Hypothalamus (tissue), 51 donors: ENCODE measurements around the gene SUCLG2.

Source experiments
- DNase-seq, 51 donors: peaks; one replicate each; lab custom pipeline; 2025; lab: John Stamatoyannopoulos, UW

Gene SUCLG2, protein sequence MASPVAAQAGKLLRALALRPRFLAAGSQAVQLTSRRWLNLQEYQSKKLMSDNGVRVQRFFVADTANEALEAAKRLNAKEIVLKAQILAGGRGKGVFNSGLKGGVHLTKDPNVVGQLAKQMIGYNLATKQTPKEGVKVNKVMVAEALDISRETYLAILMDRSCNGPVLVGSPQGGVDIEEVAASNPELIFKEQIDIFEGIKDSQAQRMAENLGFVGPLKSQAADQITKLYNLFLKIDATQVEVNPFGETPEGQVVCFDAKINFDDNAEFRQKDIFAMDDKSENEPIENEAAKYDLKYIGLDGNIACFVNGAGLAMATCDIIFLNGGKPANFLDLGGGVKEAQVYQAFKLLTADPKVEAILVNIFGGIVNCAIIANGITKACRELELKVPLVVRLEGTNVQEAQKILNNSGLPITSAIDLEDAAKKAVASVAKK

DNA sequence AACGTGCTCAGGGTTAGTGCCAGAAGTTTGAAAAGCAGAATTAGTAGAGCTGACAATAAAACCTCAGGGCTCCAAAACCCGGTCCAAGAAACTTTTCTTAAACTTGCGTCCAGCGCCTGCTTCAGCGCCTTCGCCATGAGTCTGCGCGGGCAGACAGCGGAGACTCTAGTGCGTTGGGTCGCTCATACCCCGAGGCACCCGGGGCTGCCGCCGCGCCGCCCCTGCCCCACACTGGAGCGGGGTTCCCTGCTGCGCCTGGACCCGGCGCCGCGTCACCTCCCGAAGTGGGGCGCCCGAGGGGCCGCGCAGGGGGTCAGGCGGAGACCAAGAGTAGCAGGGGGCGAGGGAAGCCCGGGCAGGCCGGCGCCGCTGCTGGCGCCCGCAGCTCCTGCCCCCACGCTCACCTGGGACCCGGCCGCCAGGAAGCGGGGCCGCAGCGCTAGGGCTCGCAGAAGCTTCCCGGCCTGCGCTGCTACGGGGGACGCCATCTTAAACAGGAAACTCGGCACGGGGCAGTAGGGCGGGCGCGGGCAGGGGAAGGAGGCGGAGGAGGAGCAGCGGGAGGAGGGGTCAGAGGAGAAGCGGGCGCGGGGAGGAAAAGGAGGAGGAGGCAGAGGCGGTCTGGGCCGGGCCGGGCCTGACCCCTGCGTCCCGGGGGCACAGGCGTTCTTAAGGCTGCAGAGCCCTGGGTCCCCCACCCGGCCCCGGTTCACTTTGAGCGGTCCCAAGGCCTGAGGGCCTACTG is at the start of gene SUCLG2:
TSS of gene SUCLG2 (minus strand) at position 514 of the 745 bp plus-strand sequence. CDS start at position 488, 26 bp downstream.
- DNase-seq, result peak; percentile 30 to 90 (median 71)

DNA sequence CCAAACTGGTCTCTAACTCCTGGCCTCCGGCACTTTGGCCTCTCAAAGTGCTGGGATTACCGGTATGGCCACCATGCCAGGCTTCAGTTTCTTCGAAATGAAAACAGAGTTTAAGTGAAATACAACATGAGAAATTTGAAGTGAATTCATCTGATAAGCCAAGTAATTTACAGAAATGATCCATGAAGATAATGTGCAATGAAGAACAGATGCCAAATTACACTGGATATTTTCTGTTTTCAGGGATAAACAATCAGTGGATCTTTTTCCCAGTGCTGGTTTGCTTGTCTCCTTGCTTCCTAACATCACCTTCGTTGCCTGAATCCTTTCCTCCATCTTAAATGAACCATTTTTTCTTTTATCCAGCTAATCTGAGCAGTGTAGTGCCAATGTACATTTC is 46.2 kb upstream of the SUCLG2 start:
- DNase-seq, result no peak

DNA sequence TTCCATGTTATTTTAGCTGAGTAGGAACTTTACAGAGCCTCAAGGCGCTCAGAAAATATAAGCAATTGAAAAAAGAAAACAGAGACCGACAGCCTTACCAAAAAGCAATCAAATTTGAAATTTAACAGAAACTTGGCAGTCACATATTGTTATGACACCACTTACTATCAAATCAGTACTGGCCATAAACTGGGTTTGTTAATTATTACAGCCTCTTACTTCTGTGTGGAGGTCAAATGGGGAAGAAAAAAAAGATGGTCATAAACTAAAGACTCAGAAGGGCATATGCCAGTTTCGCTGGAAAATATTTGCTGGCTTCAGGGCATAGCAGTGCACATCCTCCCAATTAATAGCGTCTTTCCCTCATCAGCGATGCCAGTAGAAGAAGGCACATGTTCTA is 45.5 kb upstream of the SUCLG2 start:
- DNase-seq, result no peak

DNA sequence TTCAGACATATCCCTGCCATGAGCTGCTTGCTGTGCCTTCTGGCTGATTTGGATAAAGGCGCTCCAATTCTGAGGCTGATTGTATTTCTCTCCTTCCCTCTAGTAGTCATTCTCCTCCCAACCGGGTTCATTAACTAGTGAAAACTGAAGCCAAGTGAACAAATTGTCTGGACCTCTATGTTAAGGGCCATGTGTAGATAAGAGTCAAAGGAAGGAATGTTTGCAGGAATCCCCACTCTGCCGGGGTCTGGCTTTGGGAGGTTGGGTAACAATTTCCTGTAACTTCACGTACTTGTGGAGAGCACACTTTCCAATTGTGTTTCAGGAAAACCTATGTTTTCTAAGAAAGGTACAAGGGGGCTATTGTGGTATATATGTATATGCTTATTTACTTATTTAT is 38.2 kb upstream of the SUCLG2 start:
- DNase-seq, result no peak

DNA sequence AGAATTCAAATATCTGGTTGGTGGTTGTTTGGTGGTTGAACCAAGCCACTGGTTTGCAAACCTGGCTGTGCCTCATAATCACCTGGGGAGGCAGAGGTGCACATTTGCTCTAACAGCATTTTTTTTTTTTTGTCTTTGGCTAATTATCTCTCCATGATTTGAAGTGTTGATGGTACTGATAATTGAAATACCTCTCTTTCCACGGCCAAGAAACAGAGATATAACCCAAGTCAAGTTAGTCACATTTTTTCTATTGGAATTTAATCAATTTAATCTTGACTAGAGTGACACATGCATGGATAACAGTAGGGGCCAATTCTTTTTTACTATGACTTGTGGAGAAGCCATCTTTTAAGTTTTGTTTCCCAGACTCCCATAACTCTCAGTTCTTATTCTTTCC is 37.5 kb upstream of the SUCLG2 start:
- DNase-seq, result no peak

DNA sequence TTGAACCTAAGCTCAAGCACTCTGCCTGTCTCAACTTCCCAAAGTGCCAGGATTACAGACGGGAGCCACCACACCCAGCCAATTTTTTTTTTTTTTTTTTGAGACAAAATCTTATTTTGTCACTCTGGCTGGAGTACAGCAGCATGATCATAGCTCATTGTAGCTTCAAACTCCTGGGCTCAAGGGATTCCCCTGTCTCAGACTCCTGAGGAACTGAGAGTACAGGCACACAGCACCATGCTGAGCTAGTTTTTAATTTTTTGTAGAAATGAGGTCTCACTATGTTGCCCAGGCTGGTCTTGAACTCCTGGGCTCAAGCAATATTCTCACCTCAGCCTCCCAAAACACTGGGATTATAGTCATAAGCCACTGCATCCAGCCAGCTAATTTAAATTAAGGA is 36.8 kb upstream of the SUCLG2 start:
- no peak for DNase-seq

DNA sequence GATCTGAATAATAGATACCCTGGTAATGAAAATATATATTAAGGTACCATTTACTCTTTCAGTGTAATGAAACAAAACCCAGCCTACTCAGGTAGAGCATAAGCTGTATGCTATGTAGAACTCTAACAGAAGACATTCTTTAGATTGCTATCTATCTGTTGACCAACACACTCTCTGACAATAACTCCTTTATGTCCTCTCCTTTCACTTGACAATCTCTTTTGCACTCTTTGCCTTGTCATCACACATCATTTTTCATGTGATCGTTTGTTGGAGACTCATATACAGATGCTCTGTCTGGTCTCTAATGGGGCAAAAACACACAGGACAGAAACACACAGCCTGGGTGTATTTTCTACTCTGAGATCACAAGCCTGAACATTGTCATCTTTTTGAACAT is 35.4 kb upstream of the SUCLG2 start:
- DNase-seq, result no peak

DNA sequence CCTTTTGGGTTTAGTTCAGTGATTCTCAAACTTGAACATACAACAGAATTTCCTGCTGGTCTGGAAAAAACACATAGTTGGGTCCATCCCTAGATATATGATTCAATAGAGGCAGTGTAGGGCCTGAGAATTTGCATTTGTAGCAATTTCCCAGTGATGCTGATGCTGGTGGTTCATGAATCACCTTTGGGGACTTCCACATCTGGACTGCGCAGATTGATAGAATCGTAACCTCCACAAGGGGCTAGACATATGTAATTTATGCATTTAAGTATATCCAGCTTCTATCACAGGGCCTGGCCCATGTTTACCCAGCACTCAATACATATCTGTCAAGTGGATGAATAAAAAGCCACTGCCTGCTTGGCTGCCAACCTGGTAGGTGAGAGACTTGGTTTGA is 33.8 kb upstream of the SUCLG2 start:
- no peak for DNase-seq

DNA sequence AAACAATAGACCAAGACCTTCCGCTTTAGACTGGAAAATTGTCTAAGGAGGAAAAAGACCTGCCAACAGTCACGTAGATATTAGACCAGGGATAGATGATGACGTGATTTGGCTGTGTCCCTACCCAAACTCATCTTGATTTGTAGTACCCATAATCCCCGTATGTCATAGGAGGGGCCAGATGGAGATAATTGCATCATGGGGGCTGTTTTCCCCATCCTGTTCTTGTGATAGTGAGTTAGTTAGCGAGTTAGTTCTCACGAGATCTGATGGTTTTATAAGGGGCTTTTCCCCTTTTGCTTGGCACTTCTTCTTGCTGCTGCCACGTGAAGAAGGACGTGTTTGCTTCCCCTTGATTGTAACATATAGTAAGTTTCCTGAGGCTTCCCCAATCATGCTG is 31.7 kb upstream of the SUCLG2 start:
- no peak for DNase-seq

DNA sequence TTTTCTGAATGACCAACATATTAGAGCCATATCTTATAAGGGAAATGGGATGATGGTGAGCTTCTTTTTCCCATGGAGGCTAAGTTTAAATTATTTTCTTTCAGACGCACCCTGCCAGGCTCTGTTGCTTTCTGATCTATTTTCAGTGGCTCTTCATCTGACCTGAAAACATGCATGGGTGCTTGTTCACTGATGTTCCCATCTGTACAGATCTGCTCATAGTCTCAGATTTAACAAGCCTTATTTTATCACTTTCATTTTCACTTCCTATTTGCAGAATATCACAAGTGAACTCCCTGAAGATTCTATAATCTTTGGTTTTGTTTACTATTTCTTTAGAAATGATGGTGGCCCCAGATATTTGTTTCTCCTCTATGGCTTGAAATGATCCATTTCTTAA is 31.1 kb upstream of the SUCLG2 start:
- DNase-seq, result no peak

DNA sequence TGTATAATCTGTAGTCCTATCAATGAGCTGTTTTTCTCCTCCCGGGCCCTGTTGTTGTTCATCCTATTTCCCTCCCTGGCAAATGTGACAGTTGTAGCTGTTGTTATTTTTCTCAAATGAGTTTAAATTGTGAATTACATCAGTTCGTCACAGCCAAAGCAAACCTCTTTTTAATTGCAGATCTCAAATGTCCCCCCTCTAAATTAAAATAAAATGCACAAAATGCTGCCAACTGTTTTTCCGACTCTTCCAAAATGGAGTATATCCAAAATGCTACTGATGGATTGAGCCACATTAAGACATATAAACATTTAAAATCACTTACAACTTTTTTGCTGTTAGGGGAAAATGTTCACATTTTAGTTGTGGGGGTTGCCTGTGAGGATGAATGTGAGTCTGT is 29.8 kb upstream of the SUCLG2 start:
- DNase-seq, result no peak

DNA sequence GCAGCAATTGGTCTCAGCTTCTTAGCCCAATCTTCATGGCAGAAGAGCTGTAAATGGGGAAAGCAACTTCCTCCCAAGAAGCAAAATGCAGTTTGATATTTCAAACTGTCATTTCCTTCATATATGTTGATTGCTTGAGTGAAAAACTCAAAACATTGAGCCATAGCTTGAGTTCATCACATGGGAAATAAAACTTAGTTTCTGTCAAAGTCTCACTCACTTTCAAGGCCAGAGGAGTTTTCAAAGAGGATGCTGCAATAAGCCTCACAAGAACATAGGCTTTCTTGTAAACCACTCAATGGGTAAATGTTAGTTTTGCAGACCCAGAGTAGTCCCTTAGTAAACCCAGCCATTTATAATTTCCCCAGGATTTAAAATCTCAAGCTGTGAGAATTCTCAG is 29.1 kb upstream of the SUCLG2 start:
- DNase-seq, result no peak

DNA sequence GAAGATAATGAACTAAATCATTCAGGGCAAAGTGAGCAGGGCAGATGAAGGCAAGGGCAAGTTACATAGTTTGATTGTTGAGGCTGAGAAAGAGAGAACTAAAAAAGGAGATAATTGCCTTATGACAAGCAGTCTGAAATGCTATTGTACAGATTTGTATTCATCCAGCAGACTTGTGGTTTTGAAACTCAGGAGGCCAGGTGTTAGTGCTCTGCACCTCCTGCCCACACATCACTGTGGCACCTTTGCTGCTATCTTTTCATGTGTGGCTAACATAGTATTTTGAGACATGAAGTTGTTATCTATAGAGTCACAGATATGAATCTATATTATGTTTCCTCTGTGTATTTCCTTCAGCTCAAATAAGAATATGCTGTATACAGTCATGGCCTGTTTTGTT is 24.3 kb upstream of the SUCLG2 start:
- no peak for DNase-seq

DNA sequence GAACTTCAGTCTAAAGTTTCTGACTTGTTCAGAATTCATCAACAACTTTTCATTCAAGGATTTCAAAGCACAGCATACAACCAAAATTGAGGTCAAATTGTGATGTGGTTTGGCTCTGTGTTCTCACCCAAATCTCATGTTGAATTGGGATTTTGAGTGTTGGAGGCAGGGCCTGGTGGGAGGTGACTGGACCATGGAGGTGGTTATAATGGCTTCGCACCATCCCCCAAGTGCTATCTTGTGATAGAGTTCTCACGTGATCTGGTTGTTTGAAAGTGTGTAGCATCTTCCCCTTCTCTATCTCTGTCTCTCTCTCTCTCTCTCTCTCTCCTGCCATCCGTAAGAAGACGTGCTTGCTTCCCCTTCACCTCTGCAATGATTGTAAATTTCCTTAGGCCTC is 19.6 kb upstream of the SUCLG2 start:
- no peak for DNase-seq

DNA sequence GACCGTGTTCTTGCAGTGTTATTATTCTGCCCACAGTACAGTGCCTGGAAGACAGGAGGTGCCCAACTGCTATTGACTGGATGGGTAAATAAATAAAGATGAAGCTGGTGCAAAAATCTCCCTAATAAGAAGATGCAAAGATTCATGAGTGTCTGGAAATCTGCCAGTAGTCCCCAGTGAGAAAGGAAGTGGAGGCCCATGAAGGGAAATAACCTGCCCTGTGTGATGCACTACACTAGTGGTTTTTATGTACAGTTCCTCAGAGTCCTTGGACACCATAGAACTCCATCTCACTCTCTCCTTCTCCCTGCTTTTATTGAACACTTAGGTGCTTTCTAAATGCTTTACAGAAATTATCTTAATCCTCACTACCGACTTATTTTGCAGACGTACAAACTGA is 8.3 kb upstream of the SUCLG2 start:
- no peak for DNase-seq

DNA sequence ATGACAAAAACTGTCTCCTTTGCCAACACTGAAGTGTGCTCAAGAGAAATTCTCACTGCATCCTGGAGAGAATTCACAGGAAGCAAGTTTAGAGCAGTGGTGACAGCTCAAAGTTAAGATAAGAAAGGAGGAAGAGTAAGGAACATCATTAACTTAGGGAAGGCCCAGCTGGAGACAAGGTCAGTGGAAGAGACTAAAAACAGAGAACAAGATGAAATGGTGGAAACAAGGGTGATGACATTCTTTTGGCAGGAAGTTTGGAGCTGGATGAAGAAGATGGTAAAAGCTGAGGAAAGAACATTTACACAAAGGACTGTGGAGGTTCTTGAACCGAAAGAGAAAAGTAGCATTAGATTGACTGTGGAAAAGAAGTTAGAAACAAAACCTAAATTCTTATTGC is 6.7 kb upstream of the SUCLG2 start:
- DNase-seq, result no peak

DNA sequence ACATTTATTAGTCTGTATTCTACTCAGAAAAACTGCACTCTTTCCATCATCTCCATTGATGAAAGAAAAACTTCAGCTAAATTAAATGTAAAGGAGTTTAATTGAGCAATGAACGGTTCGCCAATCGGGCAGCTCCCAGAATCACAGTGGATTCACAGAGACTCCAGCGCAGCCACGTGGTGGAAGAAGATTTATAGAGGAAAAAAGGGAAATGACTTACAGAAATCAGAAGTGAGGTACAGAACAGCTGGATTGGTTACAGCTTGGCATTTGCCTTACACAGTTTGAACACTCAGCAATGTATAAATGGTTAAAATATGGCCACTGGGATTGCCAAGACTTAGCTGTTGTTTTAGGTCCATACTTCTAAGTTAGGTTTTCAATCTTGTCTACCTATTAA is 2.8 kb upstream of the SUCLG2 start:
- no peak for DNase-seq

DNA sequence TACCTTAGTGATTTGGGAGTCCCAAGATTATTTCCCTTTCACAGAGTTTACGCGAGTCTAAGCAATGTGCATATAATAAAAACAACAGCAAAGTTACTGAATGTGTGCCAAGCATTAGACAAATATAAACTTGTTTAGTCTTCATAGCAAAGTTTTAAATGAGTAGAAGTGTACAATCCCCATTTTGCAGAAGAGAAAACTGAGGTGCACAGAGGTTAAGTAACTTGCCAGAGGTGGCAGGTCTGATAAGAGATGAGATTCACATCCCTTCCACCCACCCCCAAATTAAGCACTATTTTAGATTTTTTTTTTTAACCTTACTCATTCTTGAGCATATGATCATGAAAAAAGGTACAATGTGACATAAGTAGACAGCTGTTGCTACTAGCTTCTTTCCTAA is 2.2 kb upstream of the SUCLG2 start:
- DNase-seq, result no peak

DNA sequence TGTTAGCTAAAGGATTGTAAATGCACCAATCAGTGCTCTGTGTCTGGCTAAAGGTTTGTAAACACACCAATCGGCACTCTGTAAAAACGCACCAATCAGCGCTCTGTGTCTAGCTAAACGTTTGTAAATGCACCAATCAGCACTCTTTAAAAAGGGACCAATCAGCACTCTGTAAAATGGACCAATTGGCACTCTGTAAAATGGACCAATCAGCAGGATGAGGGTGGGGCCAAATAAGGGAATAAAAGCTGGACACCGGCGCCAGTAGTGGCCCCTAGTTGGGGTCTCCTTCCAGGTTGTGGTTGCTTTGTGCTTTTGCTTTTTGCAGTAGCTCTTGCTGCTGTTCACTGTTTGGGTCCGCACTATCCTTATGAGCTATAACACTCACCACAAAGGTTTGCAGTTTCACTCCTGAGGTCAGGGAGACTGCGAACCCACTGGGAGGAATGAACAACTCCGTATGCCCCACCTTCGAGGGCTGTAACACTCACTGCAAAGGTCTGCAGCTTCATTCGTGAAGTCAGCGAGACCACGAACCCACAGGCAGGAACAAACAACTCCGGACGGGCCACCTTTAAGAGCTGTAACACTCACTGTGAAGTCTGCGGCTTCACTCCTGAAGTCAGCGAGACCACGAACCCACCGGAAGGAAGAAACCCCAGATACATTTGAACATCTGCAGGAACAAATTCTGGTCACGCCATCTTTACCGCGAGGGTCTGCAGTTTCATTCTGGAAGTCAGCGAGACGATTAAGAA is 1.1 kb upstream of the SUCLG2 start:
- no peak for DNase-seq

DNA sequence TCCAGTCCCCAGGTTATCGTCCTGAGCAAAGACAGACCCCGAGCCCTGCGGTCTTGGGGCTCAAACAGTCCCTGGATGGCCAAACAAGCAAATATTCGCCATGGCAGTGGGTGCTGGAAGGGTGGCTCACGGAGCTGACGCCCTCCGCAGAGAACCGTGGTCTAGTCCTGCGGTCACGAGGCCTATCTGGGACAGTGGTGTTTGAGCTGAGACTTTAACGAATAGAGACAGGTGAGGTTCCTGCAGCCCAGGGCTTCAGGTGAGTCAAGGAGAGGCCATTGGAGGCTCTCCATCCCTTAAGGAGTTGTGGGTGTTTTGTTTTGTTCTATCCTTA is 399 bp upstream of the SUCLG2 start:
- DNase-seq, result peak in 4 of 51 donors; percentile 31 to 52 (median 40)

DNA sequence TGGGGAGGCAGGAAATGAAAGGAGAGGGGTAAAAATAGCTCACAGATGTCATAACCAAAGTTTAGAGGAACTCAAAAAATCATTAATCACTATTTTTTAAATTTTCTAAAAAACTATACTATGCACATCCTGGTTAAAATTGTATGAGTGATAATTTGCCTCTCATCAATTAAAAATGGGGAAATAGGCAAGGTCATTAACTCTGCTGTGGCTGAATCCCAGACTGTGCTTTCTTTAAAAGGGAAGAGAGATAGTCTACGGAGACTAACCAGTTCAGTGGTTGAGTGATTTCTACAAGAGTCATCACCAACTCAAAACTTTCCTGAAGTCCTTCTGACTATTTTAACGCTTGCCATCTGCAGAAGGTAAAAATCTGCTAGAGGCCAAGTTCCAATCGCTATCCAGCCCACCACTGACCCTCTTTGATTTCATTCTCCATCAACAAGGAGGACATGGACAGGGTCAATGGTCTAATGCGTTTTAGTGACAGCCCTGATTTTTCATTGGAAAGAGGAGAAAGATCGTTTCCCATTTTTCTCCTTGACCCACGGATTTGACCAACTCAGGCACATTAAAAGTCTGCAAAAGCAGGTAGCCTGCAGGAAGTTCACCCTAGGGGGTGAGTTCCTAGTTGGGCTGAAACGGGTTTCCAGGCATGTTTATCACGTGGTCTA is 850 bp downstream of the SUCLG2 start:
- DNase-seq, result peak in 2 of 51 donors; percentile 14 to 43
